ENCODE results near the gene OR2A5.
"Not testable (repeated sequence)": the region's sequence is repeated elsewhere in the genome, so short reads cannot be mapped to it uniquely, and the experiment has no call there.

Gene OR2A5

DNA sequence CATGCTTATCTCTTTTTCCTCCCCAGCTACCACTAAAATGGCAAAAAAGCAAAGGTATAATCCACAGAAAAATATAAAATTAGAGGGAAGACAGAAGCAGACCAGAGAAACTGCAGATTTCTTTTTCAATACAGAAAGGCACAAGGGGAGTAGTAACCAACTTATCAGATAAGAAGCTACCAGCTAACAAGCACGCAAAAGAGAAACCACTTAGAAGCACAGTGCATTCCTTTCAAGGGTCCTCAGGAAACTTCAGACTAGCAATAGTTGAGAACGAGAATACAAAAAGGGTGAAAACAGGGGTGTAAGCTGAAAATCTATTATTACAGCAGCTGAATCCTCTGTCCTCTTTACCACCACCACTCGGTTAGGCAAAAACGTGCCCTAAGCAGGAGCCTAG, 9.9 kb upstream of the OR2A5 start:
- CTCF ChIA-PET, result no interaction called here
- DNase-seq (ENCODE audit: low spot score), result no peak
- H3K27ac ChIP-seq, result no peak overlapping the region
- POLR2A ChIA-PET (ENCODE audit: low non-redundant PET), result no interaction called here
- TF ChIP-seq CTCF (conservative IDR thresholded peaks at IDR 0.05; ENCODE audit: low read depth), result no peak

DNA sequence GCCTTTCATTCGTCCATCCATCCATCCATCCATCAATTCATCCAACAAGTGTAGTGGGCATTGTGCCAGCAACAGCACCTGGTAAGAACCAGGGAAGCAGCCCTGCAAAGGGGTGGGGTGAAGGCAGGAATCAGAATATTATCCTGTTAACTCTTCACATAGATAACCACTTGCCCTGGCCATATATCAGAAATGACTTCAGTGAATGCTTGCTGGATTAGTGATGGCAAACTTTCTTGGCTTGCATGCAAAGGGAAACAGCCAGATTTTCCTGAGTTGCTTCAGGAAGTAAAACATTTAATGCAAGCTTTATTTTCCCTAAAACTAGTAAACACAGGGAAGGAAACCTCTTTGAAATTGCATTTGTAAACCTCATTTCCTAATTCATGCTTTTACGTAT, 743 bp downstream of the OR2A5 start:
- TF ChIP-seq CTCF (conservative IDR thresholded peaks at IDR 0.05; ENCODE audit: low read depth), result no peak
- ChIA-PET CTCF (no interaction called here), POLR2A (ENCODE audit: low non-redundant PET) (no interaction called here)
- H3K27ac ChIP-seq, result no peak overlapping the region
- DNase-seq (ENCODE audit: low spot score), result no peak

GRCh38 chr7:144050093-144050492, 1.3 kb downstream of the OR2A5 start:
- no peak for DNase-seq (ENCODE audit: low spot score)
- TF ChIP-seq CTCF (conservative IDR thresholded peaks at IDR 0.05; ENCODE audit: low read depth), result no peak
- ChIA-PET POLR2A (ENCODE audit: low non-redundant PET) (no interaction called here), CTCF (no interaction called here)
- H3K27ac ChIP-seq, result no peak overlapping the region

DNA sequence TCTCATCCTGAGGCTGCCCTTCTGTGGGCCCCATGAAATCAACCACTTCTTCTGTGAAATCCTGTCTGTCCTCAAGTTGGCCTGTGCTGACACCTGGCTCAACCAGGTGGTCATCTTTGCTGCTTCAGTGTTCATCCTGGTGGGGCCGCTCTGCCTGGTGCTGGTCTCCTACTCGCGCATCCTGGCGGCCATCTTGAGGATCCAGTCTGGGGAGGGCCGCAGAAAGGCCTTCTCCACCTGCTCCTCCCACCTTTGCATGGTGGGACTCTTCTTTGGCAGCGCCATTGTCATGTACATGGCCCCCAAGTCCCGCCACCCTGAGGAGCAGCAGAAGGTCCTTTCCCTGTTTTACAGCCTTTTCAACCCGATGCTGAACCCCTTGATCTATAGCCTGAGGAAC, 2.1 kb downstream of the OR2A5 start:
- CTCF ChIA-PET; DNase-seq (ENCODE audit: low spot score); H3K27ac ChIP-seq; POLR2A ChIA-PET (ENCODE audit: low non-redundant PET): not testable (repeated sequence)

- CTCF ChIA-PET, result no interaction called here
- DNase-seq (ENCODE audit: low spot score), result no peak
- H3K27ac ChIP-seq, result no peak overlapping the region
- POLR2A ChIA-PET (ENCODE audit: low non-redundant PET), result no interaction called here
- TF ChIP-seq CTCF (conservative IDR thresholded peaks at IDR 0.05; ENCODE audit: low read depth), result no peak
These were observed 9.2 kb downstream of the OR2A5 start for GRCh38 chr7:144057954-144058353.

DNA sequence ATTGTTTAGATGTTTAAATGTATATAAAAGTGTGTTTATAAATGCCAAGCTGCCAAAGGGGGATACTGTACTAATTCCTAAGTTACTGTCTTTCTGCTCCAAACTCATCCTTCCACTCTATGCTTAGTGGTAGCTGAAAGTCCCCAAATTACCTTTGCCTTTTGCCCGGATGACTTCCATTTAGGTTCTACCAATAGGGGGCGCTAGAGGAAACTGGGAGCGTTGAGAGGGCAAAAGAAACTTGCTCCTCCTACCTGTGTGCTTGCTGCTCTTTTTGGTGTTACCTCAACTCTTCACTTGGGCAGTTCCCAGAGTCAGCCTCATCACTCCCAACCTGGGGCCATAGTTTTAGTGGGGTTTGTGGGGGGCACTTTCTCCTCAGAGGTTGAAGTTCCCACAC, 15.0 kb downstream of the OR2A5 start:
- POLR2A ChIA-PET (ENCODE audit: low non-redundant PET), result no interaction called here
- H3K27ac ChIP-seq, result no peak overlapping the region
- no peak for DNase-seq (ENCODE audit: low spot score)
- TF ChIP-seq CTCF (conservative IDR thresholded peaks at IDR 0.05; ENCODE audit: low read depth), result 0 out of 2 replicates have a peak, but pooled peaks have one; percentile 11
- CTCF ChIA-PET, result no interaction called here

- CTCF ChIA-PET, result interaction anchor here (0.9 kb wide), 1 partner anchor 1120 kb away, joined by 3 read pairs; no protein-coding TSS in a partner anchor
- TF ChIP-seq CTCF (conservative IDR thresholded peaks at IDR 0.05; ENCODE audit: low read depth), result no peak
- H3K27ac ChIP-seq, result no peak within 1 kb of the TSS
- DNase-seq (ENCODE audit: low spot score), result no peak
- POLR2A ChIA-PET (ENCODE audit: low non-redundant PET), result no interaction called here
These were observed 20.8 kb downstream of the OR2A5 start, which contains the start of gene OR2A25 for GRCh38 chr7:144069511-144069910. TSS of gene OR2A25 (plus strand) at chr7:144069811. CDS start at chr7:144074220, 4,409 bp downstream.
